Activated T-cell treated with anti-CD3 and anti-CD28 coated beads, Interleukin-2, amount 50 U/mL, for 4 hours (primary cell): Measurements from ENCODE around the gene XCL2. TPM values are rescaled to one million over a fixed set of nuclear protein-coding genes. Genes with fewer than 3 reads are reported as not detected.
A peak's percentile ranks its signal among the peaks of the same experiment; 100 is the strongest.

Source experiments
- ATAC-seq, 2 donors: fragments of 200-7000 bp; cut with Tn5 transposase; one replicate each; pipeline ENCODE4 v1.10.0; 2021
- DNase-seq: peaks from one replicate; pipeline ENCODE4 v3.0.0-alpha.2; 2020
- H3K27me3 Mint-ChIP-seq: one replicate; pipeline ENCODE4 v1.8.0; 2021; ENCODE audit warnings: low read depth, mixed read lengths
- H3K36me3 Mint-ChIP-seq: one replicate; pipeline ENCODE4 v1.8.0; 2022; ENCODE audit warnings: mixed read lengths; ENCODE audit not compliant: insufficient read depth
- H3K4me1 Mint-ChIP-seq: one replicate; pipeline ENCODE4 v1.8.0; 2021; ENCODE audit warnings: low read depth, mixed read lengths
- H3K4me3 Mint-ChIP-seq: one replicate; pipeline ENCODE4 v1.8.0; 2021; ENCODE audit warnings: mild to moderate bottlenecking, moderate library complexity, mixed read lengths
- H3K9me3 Mint-ChIP-seq: one replicate; pipeline ENCODE4 v1.8.0; 2021; ENCODE audit warnings: mixed read lengths
- total RNA-seq, 3 donors: library from RNA; stranded (reverse); gene quantifications; one replicate each; pipeline ENCODE4 v1.2.1, GENCODE V29; 2021

XCL2 gene
- total RNA-seq, 3 donors from 2014 or later: 14.0 to 79.9 (median 28.4) TPM

GRCh38 chr1:168513656-168514404 is 30.0 kb downstream of the XCL2 start:
- H3K36me3 Mint-ChIP-seq: no peaks in the 10 kb centered on the region
- peaks cover 63% of the 10 kb centered on the region for H3K4me1 Mint-ChIP-seq
- no peaks in the 10 kb centered on the region for H3K9me3 Mint-ChIP-seq
- no peaks in the 10 kb centered on the region for H3K27me3 Mint-ChIP-seq
- ATAC-seq (peak in 1 of 2 donors; percentile 20), DNase-seq (no peak)
- H3K4me3 Mint-ChIP-seq: peak overlapping the region; percentile 48

GRCh38 chr1:168512864-168513595 is 30.8 kb downstream of the XCL2 start:
- Mint-ChIP-seq H3K27me3 (no peaks in the 10 kb centered on the region), H3K4me1 (peaks cover 58% of the 10 kb centered on the region), H3K9me3 (no peaks in the 10 kb centered on the region), H3K4me3 (peak overlapping the region; percentile 48), H3K36me3 (no peaks in the 10 kb centered on the region)
- ATAC-seq (peak; percentile 41 to 48), DNase-seq (no peak)

GRCh38 chr1:168509875-168510791 is 33.7 kb downstream of the XCL2 start:
- no peak overlapping the region for H3K4me3 Mint-ChIP-seq
- no peaks in the 10 kb centered on the region for H3K9me3 Mint-ChIP-seq

GRCh38 chr1:168509210-168509609 is 34.6 kb downstream of the XCL2 start:
- Mint-ChIP-seq H3K9me3 (no peaks in the 10 kb centered on the region), H3K4me1 (peaks cover 48% of the 10 kb centered on the region), H3K36me3 (no peaks in the 10 kb centered on the region), H3K4me3 (no peak overlapping the region), H3K27me3 (no peaks in the 10 kb centered on the region)
- DNase-seq (no peak), ATAC-seq (no peak)

More at GRCh38 chr1:168509875-168510791, 33.7 kb downstream of the XCL2 start:
- no peaks in the 10 kb centered on the region for H3K27me3 Mint-ChIP-seq
- H3K4me1 Mint-ChIP-seq: peaks cover 49% of the 10 kb centered on the region
- ATAC-seq (peak; percentile 41 to 65), DNase-seq (no peak)
- H3K36me3 Mint-ChIP-seq: no peaks in the 10 kb centered on the region

GRCh38 chr1:168507828-168508227 is 36.0 kb downstream of the XCL2 start:
- no peaks in the 10 kb centered on the region for H3K27me3 Mint-ChIP-seq
- no peaks in the 10 kb centered on the region for H3K36me3 Mint-ChIP-seq
- DNase-seq (no peak), ATAC-seq (no peak)
- H3K4me3 Mint-ChIP-seq: no peak overlapping the region
- H3K4me1 Mint-ChIP-seq: peaks cover 42% of the 10 kb centered on the region
- no peaks in the 10 kb centered on the region for H3K9me3 Mint-ChIP-seq

- ATAC-seq (no peak), DNase-seq (no peak)
- no peaks in the 10 kb centered on the region for H3K36me3 Mint-ChIP-seq
- no peaks in the 10 kb centered on the region for H3K27me3 Mint-ChIP-seq
- H3K4me1 Mint-ChIP-seq: peaks cover 37% of the 10 kb centered on the region
- H3K9me3 Mint-ChIP-seq: no peaks in the 10 kb centered on the region
- H3K4me3 Mint-ChIP-seq: no peak overlapping the region
Measured at GRCh38 chr1:168507231-168507630, 36.6 kb downstream of the XCL2 start.

GRCh38 chr1:168506204-168506819 is 37.5 kb downstream of the XCL2 start:
- no peak for DNase-seq
- Mint-ChIP-seq H3K4me3 (no peak overlapping the region), H3K36me3 (no peaks in the 10 kb centered on the region), H3K4me1 (peaks cover 43% of the 10 kb centered on the region), H3K27me3 (no peaks in the 10 kb centered on the region), H3K9me3 (no peaks in the 10 kb centered on the region)
- peak in 1 of 2 donors; percentile 30 for ATAC-seq

- Mint-ChIP-seq H3K27me3 (no peaks in the 10 kb centered on the region), H3K36me3 (no peaks in the 10 kb centered on the region), H3K4me1 (peaks cover 39% of the 10 kb centered on the region), H3K4me3 (no peak overlapping the region), H3K9me3 (no peaks in the 10 kb centered on the region)
- ATAC-seq: no peak
- DNase-seq: no peak
Measured at GRCh38 chr1:168505006-168505405, 38.8 kb downstream of the XCL2 start.

GRCh38 chr1:168504064-168504837 is 39.5 kb downstream of the XCL2 start:
- Mint-ChIP-seq H3K36me3 (no peaks in the 10 kb centered on the region), H3K27me3 (no peaks in the 10 kb centered on the region), H3K4me1 (peaks cover 40% of the 10 kb centered on the region), H3K4me3 (no peak overlapping the region), H3K9me3 (no peaks in the 10 kb centered on the region)
- ATAC-seq: peak; percentile 73 to 80
- DNase-seq: no peak

GRCh38 chr1:168499688-168500049 is 44.1 kb downstream of the XCL2 start:
- Mint-ChIP-seq H3K36me3 (no peaks in the 10 kb centered on the region), H3K9me3 (no peaks in the 10 kb centered on the region), H3K27me3 (no peaks in the 10 kb centered on the region), H3K4me1 (peaks cover 39% of the 10 kb centered on the region), H3K4me3 (no peak overlapping the region)
- no peak for DNase-seq
- ATAC-seq: no peak

- no peak for ATAC-seq
- H3K36me3 Mint-ChIP-seq: no peaks in the 10 kb centered on the region
- H3K27me3 Mint-ChIP-seq: no peaks in the 10 kb centered on the region
- no peaks in the 10 kb centered on the region for H3K9me3 Mint-ChIP-seq
- no peak overlapping the region for H3K4me3 Mint-ChIP-seq
- DNase-seq: no peak
- peaks cover 34% of the 10 kb centered on the region for H3K4me1 Mint-ChIP-seq
Measured at GRCh38 chr1:168498956-168499687, 44.7 kb downstream of the XCL2 start.

- ATAC-seq: no peak
- Mint-ChIP-seq H3K9me3 (no peaks in the 10 kb centered on the region), H3K36me3 (no peaks in the 10 kb centered on the region), H3K27me3 (no peaks in the 10 kb centered on the region), H3K4me3 (no peak overlapping the region), H3K4me1 (peaks cover 26% of the 10 kb centered on the region)
- DNase-seq: no peak
Measured at GRCh38 chr1:168498159-168498631, 45.6 kb downstream of the XCL2 start.
